AG04450 (cell line): ENCODE data around the gene NECTIN1. TPM values are rescaled to one million over a fixed set of nuclear protein-coding genes. Genes with fewer than 3 reads are reported as not detected.
"Not testable (repeated sequence)": the region's sequence is repeated elsewhere in the genome, so short reads cannot be mapped to it uniquely, and the experiment has no call there.

Experiments used
- CTCF ChIA-PET: fragments of 300-600, 350-600 bp; formaldehyde crosslinking; extraction: SDS; loops from one replicate; lab custom pipeline; 2022; ENCODE audit warnings: antibody characterized with exemption, inconsistent platforms; lab: Charles Lee
- POLR2A ChIA-PET: fragments of 350-600 bp; formaldehyde crosslinking; extraction: SDS; loops from one replicate; lab custom pipeline; 2021; ENCODE audit warnings: antibody characterized with exemption, inconsistent platforms; lab: Yijun Ruan, JAX
- DNase-seq: peaks from one replicate; pipeline ENCODE4 v3.0.0-alpha.2; 2011; ENCODE audit warnings: low read depth, low spot score
- H3K27ac ChIP-seq: one replicate; pipeline ENCODE4 v1.5.1; 2012; ENCODE audit warnings: low read depth, low read length, control low read depth
- H3K27me3 ChIP-seq: one replicate; pipeline ENCODE4 v1.6.0; 2012; ENCODE audit warnings: low read length; ENCODE audit not compliant: control insufficient read depth, insufficient read depth
- H3K4me3 ChIP-seq: 2 replicates; pipeline ENCODE4 v1.5.1; 2011; ENCODE audit warnings: mild to moderate bottlenecking, low read depth, low read length, control low read depth
- H3K9me3 ChIP-seq: 2 replicates; pipeline ENCODE4 v1.5.1; 2012; ENCODE audit warnings: low read length; ENCODE audit not compliant: control insufficient read depth, insufficient read depth
- polyA plus RNA-seq: library from polyadenylated mRNA; depleted of rRNA; stranded (reverse); fragments of >200 nt; gene quantifications from 2 replicates; pipeline ENCODE4 v1.2.3, GENCODE V29; 2011
- TF ChIP-seq, protein P1 (sequence below): IDR thresholded peaks from 2 replicates; pipeline ENCODE4 v1.5.1; 2011; ENCODE audit warnings: low read depth, low read length, control low read depth, inconsistent platforms

The NECTIN1 gene
- polyA plus RNA-seq, 1 experiment = 2.8 TPM

DNA sequence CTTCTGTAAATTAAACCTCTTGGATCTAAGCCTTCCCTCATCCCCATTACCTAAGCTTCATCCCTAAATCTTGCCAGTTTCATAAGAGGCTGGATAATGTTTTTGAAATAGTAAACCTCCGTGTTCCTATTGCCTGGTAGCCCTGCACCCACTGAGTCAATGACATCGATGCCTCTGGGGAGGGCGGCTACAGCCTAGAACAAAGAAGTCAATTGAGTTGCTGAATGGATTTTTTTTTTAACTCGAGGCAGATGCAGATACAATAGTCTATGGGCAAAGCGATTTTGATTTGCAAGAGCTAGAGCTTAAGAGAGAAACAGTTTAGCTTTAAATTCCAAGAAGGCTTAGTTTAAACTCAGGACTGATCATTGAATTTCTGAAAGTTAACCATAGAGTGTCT lies 121.3 kb downstream of the NECTIN1 start:
- CTCF ChIA-PET = no interaction called here
- Histone ChIP-seq H3K4me3 (no peak overlapping the region), H3K27me3 (peaks cover 29% of the 10 kb centered on the region), H3K9me3 (no peaks in the 10 kb centered on the region; the same call in 1 of the 2 replicates), H3K27ac (no peak overlapping the region)
- TF ChIP-seq, protein P1, sequence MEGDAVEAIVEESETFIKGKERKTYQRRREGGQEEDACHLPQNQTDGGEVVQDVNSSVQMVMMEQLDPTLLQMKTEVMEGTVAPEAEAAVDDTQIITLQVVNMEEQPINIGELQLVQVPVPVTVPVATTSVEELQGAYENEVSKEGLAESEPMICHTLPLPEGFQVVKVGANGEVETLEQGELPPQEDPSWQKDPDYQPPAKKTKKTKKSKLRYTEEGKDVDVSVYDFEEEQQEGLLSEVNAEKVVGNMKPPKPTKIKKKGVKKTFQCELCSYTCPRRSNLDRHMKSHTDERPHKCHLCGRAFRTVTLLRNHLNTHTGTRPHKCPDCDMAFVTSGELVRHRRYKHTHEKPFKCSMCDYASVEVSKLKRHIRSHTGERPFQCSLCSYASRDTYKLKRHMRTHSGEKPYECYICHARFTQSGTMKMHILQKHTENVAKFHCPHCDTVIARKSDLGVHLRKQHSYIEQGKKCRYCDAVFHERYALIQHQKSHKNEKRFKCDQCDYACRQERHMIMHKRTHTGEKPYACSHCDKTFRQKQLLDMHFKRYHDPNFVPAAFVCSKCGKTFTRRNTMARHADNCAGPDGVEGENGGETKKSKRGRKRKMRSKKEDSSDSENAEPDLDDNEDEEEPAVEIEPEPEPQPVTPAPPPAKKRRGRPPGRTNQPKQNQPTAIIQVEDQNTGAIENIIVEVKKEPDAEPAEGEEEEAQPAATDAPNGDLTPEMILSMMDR = no peak
- POLR2A ChIA-PET = no interaction called here
- no peak for DNase-seq

GRCh38 chr11:119605137-119605665 lies 123.8 kb downstream of the NECTIN1 start:
- ChIA-PET CTCF (no interaction called here), POLR2A (no interaction called here)
- Histone ChIP-seq H3K4me3 (no peak overlapping the region), H3K27ac (no peak overlapping the region), H3K9me3 (no peaks in the 10 kb centered on the region; the same call in 1 of the 2 replicates), H3K27me3 (peaks cover 25% of the 10 kb centered on the region)
- no peak for DNase-seq
- TF ChIP-seq, protein P1 = no peak

DNA sequence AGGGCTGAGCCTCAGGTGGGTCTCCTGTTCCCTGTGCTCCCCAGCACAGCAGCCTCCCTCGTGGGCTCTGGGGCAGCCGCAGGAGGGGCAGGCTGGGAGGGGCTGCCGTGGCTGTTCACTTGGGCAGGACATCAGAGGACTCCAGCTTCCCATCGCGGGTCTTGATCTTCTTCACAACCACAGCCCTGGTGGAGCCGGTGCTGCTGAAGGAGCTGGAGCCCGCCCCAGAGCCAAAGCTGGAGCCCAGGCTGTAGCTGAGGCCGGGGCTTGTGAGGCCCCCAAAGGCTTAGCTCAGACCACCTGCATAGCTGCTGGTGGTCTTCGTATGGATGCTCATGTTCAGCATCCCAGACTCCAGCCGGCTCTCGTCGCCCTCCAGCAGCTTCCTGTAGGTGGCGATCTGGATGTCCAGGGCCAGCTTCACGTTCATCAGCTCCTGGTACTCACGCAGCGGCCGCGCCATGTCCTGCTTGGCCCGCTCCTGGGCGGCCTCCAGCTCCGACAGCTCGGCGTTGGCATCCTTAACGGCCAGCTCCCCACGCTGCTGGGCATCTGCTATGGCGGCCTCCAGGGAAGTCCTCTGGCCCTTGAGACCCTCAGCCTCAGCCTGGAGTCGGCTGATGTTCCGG lies 126.1 kb downstream of the NECTIN1 start:
- no peak for DNase-seq
- H3K9me3 ChIP-seq = no peaks in the 10 kb centered on the region; the same call in 1 of the 2 replicates
- POLR2A ChIA-PET = no interaction called here
- CTCF ChIA-PET = interaction anchor here (1.0 to 1.8 kb wide), 2 partner anchors 69 to 506 kb away, joined by 3 to 4 read pairs; no protein-coding TSS in a partner anchor
- no peak overlapping the region for H3K4me3 ChIP-seq
- H3K27ac ChIP-seq = no peak overlapping the region
- TF ChIP-seq, protein P1 = no peak
- H3K27me3 ChIP-seq = peaks cover 15% of the 10 kb centered on the region

DNA sequence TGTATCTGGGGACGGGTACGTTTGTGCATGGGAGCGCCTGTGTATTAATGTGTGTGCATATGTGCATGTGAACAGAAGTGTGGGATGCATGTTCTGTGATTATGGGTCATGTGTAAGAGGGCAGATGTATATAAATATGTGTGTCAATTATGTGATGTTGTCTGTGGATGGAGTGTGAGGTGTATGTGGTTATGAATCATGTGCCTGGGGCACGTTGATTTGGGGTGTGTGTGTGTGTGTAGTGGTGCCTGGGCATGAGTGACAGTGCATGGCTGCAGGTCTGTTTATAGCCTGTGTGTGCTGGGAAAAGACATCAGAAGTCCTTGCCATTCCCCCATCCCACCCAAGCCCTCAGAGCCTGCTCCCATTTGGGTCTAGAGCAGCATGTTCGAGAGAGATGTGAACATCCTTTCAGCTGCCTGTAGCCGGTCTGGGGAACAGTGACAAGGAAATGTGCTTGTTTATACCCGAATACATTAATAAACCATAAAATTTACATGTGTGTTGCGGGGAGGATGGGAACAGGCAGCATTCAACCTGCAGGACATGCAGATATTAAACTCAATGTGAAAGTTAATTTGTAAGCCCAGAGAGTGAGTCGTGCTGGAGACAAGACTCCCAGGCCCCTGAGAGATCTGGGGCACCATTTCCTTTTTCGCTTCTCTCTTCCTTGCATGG lies 129.0 kb downstream of the NECTIN1 start:
- TF ChIP-seq, protein P1 = no peak
- H3K27ac ChIP-seq = no peak overlapping the region
- CTCF ChIA-PET = no interaction called here
- H3K9me3 ChIP-seq = no peaks in the 10 kb centered on the region; the same call in 1 of the 2 replicates
- DNase-seq = no peak
- no peak overlapping the region for H3K4me3 ChIP-seq
- H3K27me3 ChIP-seq = peaks cover 3% of the 10 kb centered on the region
- POLR2A ChIA-PET = interaction anchor here (0.6 kb wide), 1 partner anchor 632 kb away, joined by 4 read pairs; no protein-coding TSS in a partner anchor

- H3K27me3 ChIP-seq, DNase-seq, CTCF ChIA-PET, H3K4me3 ChIP-seq, H3K27ac ChIP-seq, POLR2A ChIA-PET: not testable (repeated sequence)
- peaks cover 10% of the 10 kb centered on the region; the same call in 1 of the 2 replicates for H3K9me3 ChIP-seq
Observed at GRCh38 chr11:119595941-119596340, 133.1 kb downstream of the NECTIN1 start.
